Cardiac muscle cell (in vitro differentiated cells and primary cell): Measurements from ENCODE around the gene ATP6V0A1. TPM values are rescaled to one million over a fixed set of nuclear protein-coding genes. Genes with fewer than 3 reads are reported as not detected.

ENCODE experiments used
- DNase-seq, 2 donors: peaks; one replicate each; pipeline versions ENCODE4 v3.0.0 to v3.0.0-alpha.2; 2010 to 2017; ENCODE audit warnings: low read depth in 1 of 2, low spot score in 1 of 2
- H3K27ac ChIP-seq: fragments of 200-600 bp; sonication (generic); 2 replicates; pipeline ENCODE4 v1.5.1; 2016
- H3K27me3 ChIP-seq: fragments of 200-600 bp; sonication (generic); 2 replicates; pipeline ENCODE4 v1.6.0; 2016; ENCODE audit warnings: control low read depth
- H3K36me3 ChIP-seq: fragments of 200-600 bp; sonication (generic); 2 replicates; pipeline ENCODE4 v1.5.1; 2016; ENCODE audit warnings: control low read depth
- H3K4me1 ChIP-seq: fragments of 200-600 bp; sonication (generic); 2 replicates; pipeline ENCODE4 v1.8.1; 2017; ENCODE audit warnings: low read depth, mild to moderate bottlenecking, mixed run types
- H3K4me3 ChIP-seq: fragments of 200-600 bp; sonication (generic); 2 replicates; pipeline ENCODE4 v1.5.1; 2016; ENCODE audit warnings: mild to moderate bottlenecking
- H3K9me3 ChIP-seq: fragments of 200-600 bp; sonication (generic); 2 replicates; pipeline ENCODE4 v1.5.1; 2017; ENCODE audit warnings: low read depth, mild to moderate bottlenecking, control low read depth
- CTCF ChIP-seq: IDR thresholded peaks from 2 replicates; pipeline ENCODE4 v1.5.1; 2012; ENCODE audit warnings: low read depth, mild to moderate bottlenecking, low read length
- polyA plus RNA-seq: library from polyadenylated mRNA; unstranded; fragments of >200 nt; fragmentation: Nextera tagmentation; extraction: Ambion mirVana; gene quantifications from 2 replicates; pipeline ENCODE4 v1.2.1, GENCODE V29; 2016
- total RNA-seq: library from RNA; depleted of rRNA; stranded (reverse); fragments of >200 nt; gene quantifications from 2 replicates; pipeline ENCODE4 v1.2.3, GENCODE V29; 2016

ATP6V0A1 gene
- total and polyA plus RNA-seq, 2 experiments from 2014 or later = 44.6 to 50.8 TPM

DNA sequence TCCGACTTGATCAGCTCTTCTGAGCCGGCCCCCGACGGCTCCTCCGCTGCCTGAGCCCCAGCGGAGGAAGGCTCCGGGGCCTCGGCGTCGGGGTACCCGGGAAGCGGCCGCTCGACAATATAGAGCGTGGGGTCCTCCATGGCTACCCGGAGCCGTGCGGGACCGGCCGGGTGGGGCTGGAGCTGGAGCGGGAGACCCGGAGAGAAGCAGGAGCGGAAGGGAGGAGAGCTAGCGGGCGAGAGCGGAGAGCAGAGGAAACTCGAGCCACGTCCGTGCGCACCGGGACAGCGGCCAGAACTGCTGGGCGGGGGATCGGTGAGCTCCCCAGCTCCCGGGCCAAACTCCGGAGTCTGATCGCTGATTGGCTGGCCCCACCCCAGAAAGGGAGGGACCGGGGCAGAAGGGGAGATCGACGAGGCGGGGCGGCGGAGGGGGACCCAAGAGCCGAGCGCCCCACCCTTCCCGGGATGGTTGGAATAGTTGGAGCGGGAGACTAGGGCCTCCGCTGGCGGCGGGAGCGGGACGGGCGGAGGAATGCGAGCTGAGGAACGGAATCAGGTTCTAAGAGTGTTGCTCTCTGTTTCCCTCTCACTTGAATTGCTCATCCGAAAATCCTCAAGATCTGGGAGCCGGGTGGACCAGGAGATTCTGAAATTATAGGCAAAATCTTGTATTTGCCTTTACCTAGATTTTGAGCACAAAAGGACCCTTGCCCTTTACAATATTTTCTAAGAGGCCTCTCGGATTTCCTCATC is 35.5 kb upstream of the ATP6V0A1 start, which contains the start of gene CAVIN1:
TSS of gene CAVIN1 (minus strand) at position 299 of the 755 bp plus-strand sequence. CDS start at position 140, 159 bp downstream.
- Histone ChIP-seq H3K27me3 (peaks cover 20% of the 10 kb centered on the region), H3K4me1 (peaks cover 25% of the 10 kb centered on the region), H3K36me3 (no peaks in the 10 kb centered on the region), H3K4me3 (peak within 1 kb of the TSS; percentile 52), H3K27ac (peak within 1 kb of the TSS; percentile 40), H3K9me3 (no peaks in the 10 kb centered on the region)
- no peak for TF ChIP-seq CTCF
- DNase-seq = peak; percentile 94 to 99

GRCh38 chr17:42423766-42424165 is 34.9 kb upstream of the ATP6V0A1 start:
- no peak for TF ChIP-seq CTCF
- Histone ChIP-seq H3K27ac (peak overlapping the region; percentile 40), H3K4me3 (peak overlapping the region; percentile 52), H3K9me3 (no peaks in the 10 kb centered on the region), H3K27me3 (peaks cover 20% of the 10 kb centered on the region), H3K36me3 (no peaks in the 10 kb centered on the region), H3K4me1 (peaks cover 25% of the 10 kb centered on the region)
- DNase-seq = no peak

DNA sequence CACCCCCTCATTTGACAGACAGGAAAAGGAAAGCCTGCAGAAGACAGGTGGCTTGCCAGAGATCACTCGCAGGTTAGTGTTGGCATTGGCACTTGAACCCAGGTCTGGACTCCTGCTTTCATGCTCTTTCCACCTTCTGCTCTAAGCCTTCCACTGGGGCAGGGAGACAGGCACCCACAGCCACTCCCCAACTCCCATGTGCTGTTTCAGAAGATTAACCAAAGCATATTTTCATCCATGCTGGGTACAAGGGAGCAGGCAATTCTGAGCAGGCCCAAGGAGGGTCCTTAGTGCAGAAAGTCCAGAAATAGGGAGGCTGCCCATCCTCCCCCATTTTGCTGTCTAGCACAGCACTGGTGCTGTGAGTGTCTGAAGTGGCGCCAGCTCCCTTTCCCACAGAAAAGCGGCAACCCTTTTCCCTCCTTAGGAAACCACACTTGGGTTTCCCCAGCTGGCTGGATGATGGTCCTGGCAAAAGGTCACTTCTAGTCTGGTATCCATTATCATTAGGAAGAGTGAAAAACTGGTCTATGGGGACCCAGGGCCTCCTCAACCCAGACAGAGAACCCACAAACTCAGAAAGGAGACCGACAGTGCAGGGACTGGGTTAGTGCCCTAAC is 33.6 kb upstream of the ATP6V0A1 start:
- DNase-seq = peak in 1 of 2 donors; percentile 37
- Histone ChIP-seq H3K4me1 (peaks cover 21% of the 10 kb centered on the region), H3K9me3 (no peaks in the 10 kb centered on the region)

DNA sequence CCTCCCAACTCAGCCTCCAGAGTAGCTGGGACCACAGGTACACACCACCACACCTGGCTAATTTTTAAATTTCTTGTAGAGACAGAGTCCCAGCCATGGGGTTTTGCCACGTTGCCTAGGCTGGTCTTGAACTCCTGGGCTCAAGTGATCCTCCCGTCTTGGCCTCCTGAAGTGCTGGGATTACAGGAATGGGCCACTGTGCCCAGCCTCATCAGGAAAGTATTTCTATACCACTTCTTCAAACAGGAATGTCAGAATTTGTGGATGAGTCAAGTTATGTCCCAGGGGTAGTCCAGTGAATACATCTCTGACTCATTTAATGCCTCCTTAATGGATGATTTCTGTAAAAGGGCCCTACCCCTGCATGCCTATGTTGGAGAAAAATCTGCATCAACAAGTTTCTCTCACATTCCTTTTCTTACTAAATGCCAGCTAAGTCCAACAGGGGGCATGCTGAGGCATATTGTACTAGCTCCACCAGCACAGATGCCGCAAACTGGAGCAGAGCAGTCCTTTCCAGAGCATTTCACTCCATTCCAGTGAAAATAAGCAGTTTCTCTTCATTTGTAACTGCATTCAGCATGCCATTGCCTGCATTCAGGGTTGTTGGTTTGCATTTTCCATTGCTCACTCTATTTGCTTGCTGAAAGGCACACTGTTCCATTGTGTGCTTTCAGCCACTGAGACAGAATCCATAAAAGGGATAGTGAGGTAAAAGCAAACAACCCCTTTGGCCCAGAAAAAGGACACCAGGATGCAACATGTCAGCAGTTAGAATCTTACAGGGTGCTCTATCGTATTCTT is 30.3 kb upstream of the ATP6V0A1 start:
- no peaks in the 10 kb centered on the region for H3K4me1 ChIP-seq
- no peaks in the 10 kb centered on the region for H3K36me3 ChIP-seq
- peak; percentile 86 for TF ChIP-seq CTCF
- H3K27ac ChIP-seq = no peak overlapping the region
- no peaks in the 10 kb centered on the region for H3K9me3 ChIP-seq
- no peak overlapping the region for H3K4me3 ChIP-seq
- DNase-seq = peak; percentile 73 to 94
- H3K27me3 ChIP-seq = no peaks in the 10 kb centered on the region

More for the DNA sequence above, 33.6 kb upstream of the ATP6V0A1 start:
- Histone ChIP-seq H3K27ac (no peak overlapping the region), H3K27me3 (peaks cover 20% of the 10 kb centered on the region), H3K4me3 (no peak overlapping the region), H3K36me3 (no peaks in the 10 kb centered on the region)
- TF ChIP-seq CTCF = no peak

GRCh38 chr17:42429726-42430447 is 28.8 kb upstream of the ATP6V0A1 start:
- no peak for DNase-seq
- TF ChIP-seq CTCF = no peak
- H3K27me3 ChIP-seq = no peaks in the 10 kb centered on the region
- H3K4me3 ChIP-seq = no peak overlapping the region
- no peaks in the 10 kb centered on the region for H3K4me1 ChIP-seq
- no peaks in the 10 kb centered on the region for H3K36me3 ChIP-seq
- no peak overlapping the region for H3K27ac ChIP-seq
- H3K9me3 ChIP-seq = no peaks in the 10 kb centered on the region
